Suprapubic skin (tissue), 3 donors: ENCODE measurements around the gene SLC4A11.

Experiments used
- CTCF ChIP-seq, 2 donors: fragments of 200-600 bp in 1 of 2; fragments of 450-650 bp in 1 of 2; sonication (generic) in 1 of 2; IDR thresholded peaks; one replicate each; pipeline ENCODE4 v1.5.1; 2016 to 2019; ENCODE audit warnings: antibody characterized with exemption in 2 of 2, mild to moderate bottlenecking in 1 of 2, moderate library complexity in 1 of 2
- EP300 ChIP-seq: sonication (generic); formaldehyde crosslinking; IDR thresholded peaks from one replicate; pipeline ENCODE4 v1.6.1; 2017; ENCODE audit warnings: antibody characterized with exemption
- POLR2A ChIP-seq, 2 donors: fragments of 450-650 bp; IDR thresholded peaks; one replicate each; pipeline ENCODE4 v1.6.1; 2017; ENCODE audit warnings: antibody characterized with exemption in 2 of 2, mild to moderate bottlenecking in 2 of 2, moderate library complexity in 2 of 2

- TF ChIP-seq CTCF (IDR thresholded peaks at IDR 0.05) (no peak), POLR2A (IDR thresholded peaks at IDR 0.05) (no peak), EP300 (no peak)
Observed at GRCh38 chr20:3233131-3233990, 5.6 kb downstream of the SLC4A11 start.
